Esophagus muscularis mucosa (tissue), 4 donors: ENCODE results near the gene CDX1. TPM values are rescaled to one million over a fixed set of nuclear protein-coding genes. Genes with fewer than 3 reads are reported as not detected.

Experiments
- DNase-seq: peaks from one replicate; pipeline ENCODE4 v3.0.0-alpha.2; 2017; ENCODE audit errors: extremely low spot score
- H3K27ac ChIP-seq, 4 donors: fragments of 200-600 bp; sonication (generic); replicated peaks in 1 of 4; 1 replicate in 3 of 4; 2 replicates in 1 of 4; pipeline ENCODE4 v1.5.1; 2016 to 2019; ENCODE audit warnings: mild to moderate bottlenecking in 1 of 4
- H3K27me3 ChIP-seq, 4 donors: fragments of 200-600 bp; sonication (generic); one replicate each; pipeline versions ENCODE4 v1.5.1 to v1.6.0; 2016 to 2019
- H3K36me3 ChIP-seq, 4 donors: fragments of 200-600 bp; sonication (generic); one replicate each; pipeline ENCODE4 v1.5.1; 2016 to 2019
- H3K4me1 ChIP-seq, 4 donors: fragments of 200-600 bp; sonication (generic); one replicate each; pipeline ENCODE4 v1.5.1; 2016 to 2019
- H3K4me3 ChIP-seq, 4 donors: fragments of 200-600 bp; sonication (generic); 1 replicate in 2 of 4; 2 replicates in 2 of 4; pipeline ENCODE4 v1.5.1; 2016 to 2019; ENCODE audit warnings: mild to moderate bottlenecking in 4 of 4, moderate library complexity in 1 of 4
- H3K9me3 ChIP-seq, 4 donors: fragments of 200-600 bp; sonication (generic); 1 replicate in 3 of 4; 2 replicates in 1 of 4; pipeline ENCODE4 v1.5.1; 2016 to 2019
- CTCF ChIP-seq, 3 experiments: fragments of 200-600 bp in 2 of 3; fragments of 450-650 bp in 1 of 3; sonication (generic) in 2 of 3; IDR thresholded peaks; one replicate each; pipeline ENCODE4 v1.5.1; 2017 to 2019; ENCODE audit warnings: antibody characterized with exemption in 3 of 3, mild to moderate bottlenecking in 2 of 3, moderate library complexity in 1 of 3
- EP300 ChIP-seq: sonication (generic); formaldehyde crosslinking; IDR thresholded peaks from one replicate; pipeline ENCODE4 v1.6.1; 2017; ENCODE audit warnings: antibody characterized with exemption
- POLR2A ChIP-seq: fragments of 450-650 bp; IDR thresholded peaks from one replicate; pipeline ENCODE4 v1.6.1; 2017; ENCODE audit warnings: antibody characterized with exemption, moderate library complexity, mild to moderate bottlenecking, low read depth
- POLR2AphosphoS5 ChIP-seq, 2 donors: sonication (generic); formaldehyde crosslinking; IDR thresholded peaks; one replicate each; pipeline ENCODE4 v1.6.1; 2017; ENCODE audit warnings: antibody characterized with exemption in 2 of 2
- WGBS: methylation state at CpG from one replicate; pipeline ENCODE4 v1.1.5; 2018; 5-methylcytosine and 5-hydroxymethylcytosine counted together
- intact Hi-C: fragments of 100-400 bp; cut with DNase I; formaldehyde crosslinking; loops from one replicate; pipeline ENCODE4 v1.15.1; 2023
- total RNA-seq, 4 donors: library from RNA; depleted of rRNA; stranded (reverse); fragments of >200 nt; gene quantifications; one replicate each; pipeline versions ENCODE4 v1.1.0 to v1.2.1, GENCODE V29; 2016

Gene CDX1
- total RNA-seq, 4 donors from 2014 or later, result 0.23 TPM; not detected in 3

GRCh38 chr5:150133581-150134197, 32.9 kb upstream of the CDX1 start:
- intact Hi-C loops, result loop anchor here (10.0 kb wide), 1 partner anchor 311 kb away; the partner anchor contains the start of gene RPS14
- H3K27me3 ChIP-seq, result no peaks in the 10 kb centered on the region
- 72% methylated on average over 6 of the region's 16 CpGs for WGBS
- no peaks in the 10 kb centered on the region for H3K9me3 ChIP-seq
- H3K4me3 ChIP-seq, result no peak overlapping the region
- peaks cover 51 to 95% (median 82%) of the 10 kb centered on the region in 4 donors for H3K4me1 ChIP-seq
- H3K27ac ChIP-seq, result peak overlapping the region in 3 of 4 donors; percentile 12 to 68 (median 32)
- no peak for DNase-seq
- H3K36me3 ChIP-seq, result peaks cover 6 to 66% (median 47%) of the 10 kb centered on the region in 4 donors
- no peak for TF ChIP-seq POLR2A

GRCh38 chr5:150134198-150134588, 32.4 kb upstream of the CDX1 start:
- no peak for DNase-seq
- TF ChIP-seq POLR2AphosphoS5 (IDR thresholded peaks at IDR 0.05) (no peak), CTCF (IDR thresholded peaks at IDR 0.05) (no peak), EP300 (no peak), POLR2A (no peak)
- Histone ChIP-seq H3K36me3 (peaks cover 6 to 61% (median 42%) of the 10 kb centered on the region in 4 donors), H3K4me3 (no peak overlapping the region), H3K27me3 (no peaks in the 10 kb centered on the region), H3K27ac (peak overlapping the region in 2 of 4 donors; percentile 32 to 90), H3K9me3 (no peaks in the 10 kb centered on the region), H3K4me1 (peaks cover 56 to 98% (median 87%) of the 10 kb centered on the region in 4 donors)
- 68% methylated on average over 7 of the region's 7 CpGs for WGBS
- intact Hi-C loops, result loop anchor here (10.0 kb wide), 1 partner anchor 311 kb away; the partner anchor contains the start of gene RPS14

GRCh38 chr5:150135557-150136304, 30.8 kb upstream of the CDX1 start:
- no peak overlapping the region for H3K4me3 ChIP-seq
- WGBS, result 88% methylated on average over 8 of the region's 21 CpGs
- no peak for TF ChIP-seq POLR2AphosphoS5 (IDR thresholded peaks at IDR 0.05)
- no peak for TF ChIP-seq EP300
- TF ChIP-seq POLR2A, result no peak
- TF ChIP-seq CTCF (IDR thresholded peaks at IDR 0.05), result no peak
- no peaks in the 10 kb centered on the region for H3K27me3 ChIP-seq
- no peaks in the 10 kb centered on the region for H3K9me3 ChIP-seq
- no peak for DNase-seq
- peaks cover 61 to 99% (median 88%) of the 10 kb centered on the region in 4 donors for H3K4me1 ChIP-seq
- intact Hi-C loops, result loop anchor here (10.0 kb wide), 1 partner anchor 309 kb away; the partner anchor contains the start of gene RPS14
- H3K27ac ChIP-seq, result peak overlapping the region; percentile 81 to 90 (median 83)
- H3K36me3 ChIP-seq, result peaks cover 6 to 56% (median 37%) of the 10 kb centered on the region in 4 donors

GRCh38 chr5:150136305-150137167, 30.0 kb upstream of the CDX1 start:
- no peak for TF ChIP-seq EP300
- TF ChIP-seq POLR2A, result no peak
- no peak for TF ChIP-seq POLR2AphosphoS5 (IDR thresholded peaks at IDR 0.05)
- TF ChIP-seq CTCF (IDR thresholded peaks at IDR 0.05), result no peak
- H3K27me3 ChIP-seq, result no peaks in the 10 kb centered on the region
- 85% methylated on average over 7 of the region's 16 CpGs for WGBS
- H3K27ac ChIP-seq, result peak overlapping the region; percentile 81 to 90 (median 83)
- intact Hi-C loops, result loop anchor here (10.0 kb wide), 1 partner anchor 308 kb away; the partner anchor contains the start of gene RPS14
- no peak overlapping the region for H3K4me3 ChIP-seq
- peaks cover 6 to 50% (median 34%) of the 10 kb centered on the region in 4 donors for H3K36me3 ChIP-seq
- no peaks in the 10 kb centered on the region for H3K9me3 ChIP-seq
- no peak for DNase-seq
- peaks cover 69 to 99% (median 90%) of the 10 kb centered on the region in 4 donors for H3K4me1 ChIP-seq
